ENCODE data around the gene ASIC2. TPM values are rescaled to one million over a fixed set of nuclear protein-coding genes. Genes with fewer than 3 reads are reported as not detected.

ASIC2 gene
- total RNA-seq, 1 donor from 2014 or later = 0.23 TPM

DNA sequence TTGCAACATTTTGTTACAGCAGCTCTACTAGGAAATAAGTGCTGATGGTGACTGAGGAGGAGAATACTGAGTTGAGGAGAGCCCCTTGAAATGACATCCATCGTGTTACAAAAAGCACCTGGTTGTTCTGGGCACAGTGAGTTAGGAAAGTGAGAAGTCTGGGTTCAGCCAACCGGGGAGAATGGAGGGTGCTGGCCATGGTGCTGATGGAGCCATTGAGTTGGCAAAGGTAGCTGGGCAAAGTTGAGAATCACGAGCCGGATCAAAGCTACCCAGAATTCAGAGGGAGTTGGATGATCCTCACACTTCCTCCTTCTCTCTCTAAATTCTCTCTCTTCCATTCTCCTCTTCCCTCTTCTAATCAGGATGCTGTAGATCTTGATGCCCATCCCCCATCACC is 35.0 kb upstream of the ASIC2 start:
- TF ChIP-seq, protein P1, sequence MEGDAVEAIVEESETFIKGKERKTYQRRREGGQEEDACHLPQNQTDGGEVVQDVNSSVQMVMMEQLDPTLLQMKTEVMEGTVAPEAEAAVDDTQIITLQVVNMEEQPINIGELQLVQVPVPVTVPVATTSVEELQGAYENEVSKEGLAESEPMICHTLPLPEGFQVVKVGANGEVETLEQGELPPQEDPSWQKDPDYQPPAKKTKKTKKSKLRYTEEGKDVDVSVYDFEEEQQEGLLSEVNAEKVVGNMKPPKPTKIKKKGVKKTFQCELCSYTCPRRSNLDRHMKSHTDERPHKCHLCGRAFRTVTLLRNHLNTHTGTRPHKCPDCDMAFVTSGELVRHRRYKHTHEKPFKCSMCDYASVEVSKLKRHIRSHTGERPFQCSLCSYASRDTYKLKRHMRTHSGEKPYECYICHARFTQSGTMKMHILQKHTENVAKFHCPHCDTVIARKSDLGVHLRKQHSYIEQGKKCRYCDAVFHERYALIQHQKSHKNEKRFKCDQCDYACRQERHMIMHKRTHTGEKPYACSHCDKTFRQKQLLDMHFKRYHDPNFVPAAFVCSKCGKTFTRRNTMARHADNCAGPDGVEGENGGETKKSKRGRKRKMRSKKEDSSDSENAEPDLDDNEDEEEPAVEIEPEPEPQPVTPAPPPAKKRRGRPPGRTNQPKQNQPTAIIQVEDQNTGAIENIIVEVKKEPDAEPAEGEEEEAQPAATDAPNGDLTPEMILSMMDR (conservative IDR thresholded peaks at IDR 0.05; ENCODE audit: low read depth, low read length) = no peak
- DNase-seq (ENCODE audit: low read depth) = no peak
- H3K4me3 ChIP-seq (ENCODE audit: low read depth, low read length) = no peak overlapping the region

DNA sequence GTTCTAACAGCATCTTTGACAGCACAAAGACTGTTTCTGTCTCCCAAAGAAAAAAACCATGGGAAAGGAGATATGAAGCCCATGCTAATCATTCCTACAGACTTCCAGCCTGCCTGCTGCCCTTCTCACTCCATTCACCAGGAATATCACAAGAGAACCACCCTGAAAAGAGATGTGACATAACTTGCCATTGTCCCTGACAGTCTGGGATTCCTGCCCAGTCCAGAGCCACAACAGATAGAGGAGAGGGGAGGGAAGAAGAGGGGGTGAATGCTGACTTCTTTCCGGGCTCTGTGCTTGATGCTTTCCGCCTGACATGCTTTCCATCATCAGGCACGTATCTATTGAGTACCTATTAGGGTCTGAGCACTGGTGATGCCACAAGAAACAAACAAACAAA is 31.6 kb upstream of the ASIC2 start:
- no peak overlapping the region for H3K4me3 ChIP-seq (ENCODE audit: low read depth, low read length)
- no peak for DNase-seq (ENCODE audit: low read depth)
- TF ChIP-seq, protein P1 (conservative IDR thresholded peaks at IDR 0.05; ENCODE audit: low read depth, low read length) = no peak

DNA sequence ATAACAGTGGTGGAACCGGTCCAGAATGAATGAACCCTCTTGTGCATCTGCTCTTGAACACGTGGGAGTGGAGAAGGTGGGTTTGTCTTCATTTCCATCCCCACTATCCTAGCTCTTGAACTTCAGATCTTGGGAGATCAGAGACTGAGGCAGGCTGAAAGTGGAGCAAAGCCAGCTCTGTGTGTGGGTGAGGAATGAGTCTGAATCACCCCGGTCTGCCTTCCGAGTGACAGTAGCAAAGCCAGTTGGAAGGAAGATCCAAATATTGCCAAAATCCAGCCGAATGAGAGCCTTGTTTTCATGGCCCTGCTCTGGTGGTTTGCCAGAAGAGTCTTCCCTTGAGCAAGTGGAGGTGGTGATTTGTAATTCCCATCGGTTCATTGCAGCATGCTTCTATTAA is 29.0 kb upstream of the ASIC2 start:
- TF ChIP-seq, protein P1 (conservative IDR thresholded peaks at IDR 0.05; ENCODE audit: low read depth, low read length) = no peak
- no peak for DNase-seq (ENCODE audit: low read depth)
- H3K4me3 ChIP-seq (ENCODE audit: low read depth, low read length) = no peak overlapping the region

DNA sequence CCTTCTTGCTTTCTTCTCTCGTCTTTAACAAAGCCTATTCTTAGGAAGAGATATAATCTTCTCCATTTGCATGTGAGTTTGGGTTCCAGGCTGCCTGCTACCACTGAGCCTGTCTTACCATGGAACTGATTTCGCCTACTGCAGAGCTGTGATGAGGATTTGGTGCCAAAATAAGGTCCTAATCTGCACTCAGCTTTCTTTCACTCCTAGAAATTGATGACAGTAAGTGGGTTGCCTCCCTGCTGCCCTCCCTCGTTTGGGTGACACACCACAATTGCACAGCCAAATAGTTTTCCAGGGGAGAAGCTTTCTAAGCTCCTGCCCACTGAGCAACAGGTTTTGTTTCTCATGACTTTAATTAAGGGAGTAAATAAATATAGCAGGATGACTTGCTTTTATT is 25.1 kb upstream of the ASIC2 start:
- H3K4me3 ChIP-seq (ENCODE audit: low read depth, low read length) = no peak overlapping the region

DNA sequence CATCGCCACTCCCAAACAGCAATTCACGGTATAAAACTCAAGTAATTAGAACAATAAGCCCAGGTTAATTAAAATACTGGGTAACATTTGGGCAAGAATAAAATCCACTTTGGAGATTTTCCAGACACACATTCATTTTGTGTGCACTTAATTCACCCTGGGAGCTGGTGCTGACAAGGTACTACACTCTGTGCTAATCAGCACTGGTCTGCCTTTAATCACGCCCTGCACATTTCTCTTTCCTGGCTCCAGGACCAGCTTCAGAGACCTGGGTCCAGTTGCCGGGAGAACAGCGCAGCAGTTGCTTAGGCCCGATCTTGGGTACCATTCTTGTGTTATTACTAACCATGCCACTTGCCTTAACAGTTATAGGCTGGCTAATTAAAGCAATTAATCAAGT is 23.7 kb upstream of the ASIC2 start:
- TF ChIP-seq, protein P1 (conservative IDR thresholded peaks at IDR 0.05; ENCODE audit: low read depth, low read length) = no peak
- no peak for DNase-seq (ENCODE audit: low read depth)
- H3K4me3 ChIP-seq (ENCODE audit: low read depth, low read length) = no peak overlapping the region

More for the DNA sequence above, 25.1 kb upstream of the ASIC2 start:
- no peak for DNase-seq (ENCODE audit: low read depth)
- TF ChIP-seq, protein P1 (conservative IDR thresholded peaks at IDR 0.05; ENCODE audit: low read depth, low read length) = no peak

DNA sequence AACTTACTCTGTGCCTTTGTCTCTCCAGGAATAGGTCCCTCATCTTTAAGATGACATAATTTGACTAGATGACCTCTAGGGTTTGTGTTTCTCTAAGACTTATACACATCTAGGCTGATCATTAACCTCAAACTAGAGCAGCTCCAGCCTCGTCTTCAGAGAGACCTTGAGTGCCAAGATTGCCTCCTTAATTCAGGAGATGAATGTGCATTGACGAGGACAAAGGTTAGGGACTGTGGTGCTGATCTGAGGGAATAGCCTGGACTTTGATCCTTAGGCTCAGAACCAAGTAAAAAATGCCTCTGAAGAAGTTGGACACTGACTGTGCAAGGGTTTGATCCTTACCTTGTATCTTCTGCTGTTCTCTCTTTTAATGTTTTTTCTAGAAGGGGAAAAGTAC is 17.2 kb upstream of the ASIC2 start:
- TF ChIP-seq, protein P1 (conservative IDR thresholded peaks at IDR 0.05; ENCODE audit: low read depth, low read length) = no peak
- DNase-seq (ENCODE audit: low read depth) = no peak

DNA sequence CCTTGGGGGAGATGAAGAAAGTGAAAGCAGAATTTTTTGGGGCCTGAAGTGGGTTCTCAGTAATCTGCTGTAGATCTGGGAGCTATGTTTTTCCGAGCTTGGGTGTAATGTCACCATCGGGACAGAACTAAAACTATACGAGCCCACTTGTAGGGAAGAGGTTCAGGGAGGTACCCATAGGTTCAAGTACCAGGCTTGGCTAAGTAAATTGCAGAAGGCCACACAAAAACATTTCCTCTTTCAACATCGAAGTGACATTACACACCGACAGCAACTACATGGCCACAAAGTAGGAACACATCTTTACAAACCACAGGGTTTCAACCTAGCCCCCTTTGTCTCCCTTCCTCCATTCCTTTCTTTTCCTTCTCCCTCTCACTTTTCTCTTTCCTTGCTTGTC is 10.2 kb upstream of the ASIC2 start:
- DNase-seq (ENCODE audit: low read depth) = no peak
- no peak overlapping the region for H3K4me3 ChIP-seq (ENCODE audit: low read depth, low read length)
- TF ChIP-seq, protein P1 (conservative IDR thresholded peaks at IDR 0.05; ENCODE audit: low read depth, low read length) = no peak

More for the DNA sequence above, 17.2 kb upstream of the ASIC2 start:
- H3K4me3 ChIP-seq (ENCODE audit: low read depth, low read length) = no peak overlapping the region
